Fibroblast of lung (primary cell): ENCODE measurements around the gene CRTAC1. TPM values are rescaled to one million over a fixed set of nuclear protein-coding genes. Genes with fewer than 3 reads are reported as not detected.

Experiments
- DNase-seq, 2 donors: peaks; one replicate each; pipeline versions ENCODE4 v3.0.0 to v3.0.0-alpha.2; 2010; ENCODE audit warnings: low read depth in 2 of 2
- H2AFZ ChIP-seq: 2 replicates; pipeline ENCODE4 v1.5.1; 2012; ENCODE audit warnings: low read length, control low read depth, inconsistent platforms
- H3K27ac ChIP-seq: 2 replicates; pipeline ENCODE4 v1.5.1; 2011; ENCODE audit warnings: low read length, control low read depth; ENCODE audit not compliant: insufficient read depth
- H3K27me3 ChIP-seq: 2 replicates; pipeline ENCODE4 v1.5.1; 2011; ENCODE audit warnings: mild to moderate bottlenecking, low read length; ENCODE audit not compliant: control insufficient read depth, insufficient read depth
- H3K36me3 ChIP-seq: 2 replicates; pipeline ENCODE4 v1.5.1; 2011; ENCODE audit warnings: low read length; ENCODE audit not compliant: control insufficient read depth, insufficient read depth
- H3K4me1 ChIP-seq: 2 replicates; pipeline ENCODE4 v1.5.1; 2011; ENCODE audit warnings: low read length; ENCODE audit not compliant: control insufficient read depth, insufficient read depth; ENCODE audit errors: extremely low read depth
- H3K4me2 ChIP-seq: 2 replicates; pipeline ENCODE4 v1.5.1; 2011; ENCODE audit warnings: low read length, control low read depth; ENCODE audit not compliant: insufficient read depth; ENCODE audit errors: extremely low read depth
- H3K4me3 ChIP-seq, 4 experiments: fragments of 200-600 bp in 1 of 4; sonication (generic) in 1 of 4; replicated peaks in 1 of 4; 2 replicates each; pipeline ENCODE4 v1.5.1; 2011 to 2016; ENCODE audit warnings: low read length in 4 of 4, low read depth in 3 of 4, mild to moderate bottlenecking in 3 of 4, control low read depth in 2 of 4, inconsistent platforms in 1 of 4, mixed read lengths in 1 of 4; ENCODE audit not compliant: insufficient read depth in 1 of 4; ENCODE audit errors: control extremely low read depth in 1 of 4
- H3K79me2 ChIP-seq: 2 replicates; pipeline ENCODE4 v1.5.1; 2012; ENCODE audit warnings: mild to moderate bottlenecking, low read length, inconsistent platforms; ENCODE audit not compliant: control insufficient read depth, insufficient read depth
- H3K9ac ChIP-seq: 2 replicates; pipeline ENCODE4 v1.5.1; 2011; ENCODE audit warnings: mild to moderate bottlenecking, low read length, control low read depth; ENCODE audit not compliant: insufficient read depth
- H3K9me3 ChIP-seq: 2 replicates; pipeline ENCODE4 v1.5.1; 2012; ENCODE audit warnings: low read depth, low read length; ENCODE audit not compliant: control insufficient read depth, insufficient read depth
- H4K20me1 ChIP-seq: 2 replicates; pipeline ENCODE4 v1.5.1; 2011; ENCODE audit warnings: low read length; ENCODE audit not compliant: control insufficient read depth, insufficient read depth; ENCODE audit errors: extremely low read depth
- EZH2 ChIP-seq: IDR thresholded peaks from 2 replicates; pipeline ENCODE4 v1.5.1; 2012; ENCODE audit warnings: low read length, control low read depth, mild to moderate bottlenecking; ENCODE audit errors: missing control alignments
- polyA minus RNA-seq: library from RNA; depleted of rRNA, polyadenylated mRNA; stranded (reverse); fragments of >200 nt; gene quantifications from 2 replicates; pipeline ENCODE4 v1.2.3, GENCODE V29; 2011; ENCODE audit warnings: low replicate concordance
- polyA plus RNA-seq, 2 donors: library from polyadenylated mRNA; depleted of rRNA in 1 of 2; stranded (reverse) in 1 of 2; unstranded in 1 of 2; fragments of >200 nt; gene quantifications; 2 replicates each; pipeline ENCODE4 v1.2.1, GENCODE V29; 2011 to 2012; ENCODE audit warnings: missing spikeins in 1 of 2
- total RNA-seq: library from RNA; depleted of rRNA; stranded (reverse); fragments of >200 nt; gene quantifications from 2 replicates; pipeline ENCODE4 v1.2.1, GENCODE V29; 2014
- TF ChIP-seq, protein P1 (sequence below), 2 donors: IDR thresholded peaks in 1 of 2; conservative IDR thresholded peaks in 1 of 2; 1 replicate in 1 of 2; 2 replicates in 1 of 2; pipeline ENCODE4 v1.5.1; 2011 to 2012; ENCODE audit warnings: low read length in 2 of 2, control low read depth in 1 of 2, inconsistent platforms in 1 of 2, low read depth in 1 of 2, mild to moderate bottlenecking in 1 of 2

CRTAC1 gene, protein sequence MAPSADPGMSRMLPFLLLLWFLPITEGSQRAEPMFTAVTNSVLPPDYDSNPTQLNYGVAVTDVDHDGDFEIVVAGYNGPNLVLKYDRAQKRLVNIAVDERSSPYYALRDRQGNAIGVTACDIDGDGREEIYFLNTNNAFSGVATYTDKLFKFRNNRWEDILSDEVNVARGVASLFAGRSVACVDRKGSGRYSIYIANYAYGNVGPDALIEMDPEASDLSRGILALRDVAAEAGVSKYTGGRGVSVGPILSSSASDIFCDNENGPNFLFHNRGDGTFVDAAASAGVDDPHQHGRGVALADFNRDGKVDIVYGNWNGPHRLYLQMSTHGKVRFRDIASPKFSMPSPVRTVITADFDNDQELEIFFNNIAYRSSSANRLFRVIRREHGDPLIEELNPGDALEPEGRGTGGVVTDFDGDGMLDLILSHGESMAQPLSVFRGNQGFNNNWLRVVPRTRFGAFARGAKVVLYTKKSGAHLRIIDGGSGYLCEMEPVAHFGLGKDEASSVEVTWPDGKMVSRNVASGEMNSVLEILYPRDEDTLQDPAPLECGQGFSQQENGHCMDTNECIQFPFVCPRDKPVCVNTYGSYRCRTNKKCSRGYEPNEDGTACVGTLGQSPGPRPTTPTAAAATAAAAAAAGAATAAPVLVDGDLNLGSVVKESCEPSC
- total RNA-seq: not detected in 2 replicates
- not detected in 2 replicates for polyA plus RNA-seq
- polyA plus RNA-seq (2012): not detected in 2 replicates
- not detected in 2 replicates for polyA minus RNA-seq

DNA sequence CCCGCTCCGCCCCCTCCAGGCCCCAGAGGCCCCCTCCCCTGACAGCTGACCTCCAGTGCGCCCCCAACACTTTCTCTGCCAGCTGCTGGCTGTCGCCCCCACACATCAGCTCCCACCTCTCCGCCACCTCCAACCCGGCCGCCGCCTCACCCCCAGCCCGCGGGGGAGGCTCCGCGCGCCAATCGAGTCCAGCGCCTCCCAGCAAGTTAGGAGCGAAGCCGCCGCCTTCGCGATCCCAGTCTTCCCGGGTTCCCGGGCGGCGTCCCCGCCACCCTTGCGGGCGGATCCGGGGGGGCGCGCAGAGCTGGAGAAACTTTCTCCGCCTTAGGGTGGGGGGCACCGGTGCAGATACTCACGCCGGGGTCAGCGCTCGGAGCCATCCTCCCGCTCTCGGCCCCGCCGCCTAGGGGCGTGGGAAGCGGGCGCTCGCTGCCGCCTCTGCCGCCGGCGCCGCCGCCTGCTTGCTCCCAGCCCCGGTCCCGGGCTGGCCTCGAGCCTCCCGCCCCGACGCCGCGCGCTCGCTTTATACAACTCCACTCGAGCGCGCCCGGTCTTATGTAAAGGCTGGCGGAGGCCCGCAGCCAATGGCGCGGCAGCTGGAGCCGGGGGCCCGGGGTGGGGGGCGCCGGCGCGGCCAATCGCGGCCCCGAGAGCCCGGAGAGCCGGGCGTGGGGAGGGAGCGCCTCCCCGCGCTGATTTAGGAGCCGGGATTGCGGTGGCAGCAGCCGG, at the start of gene CRTAC1:
Gene CRTAC1, minus strand, starts transcription at position 529 of the 729 bp plus-strand sequence. Its CDS starts 149 bp downstream, at position 380.
- no peak within 1 kb of the TSS for H2AFZ ChIP-seq
- peak; percentile 75 for TF ChIP-seq EZH2
- TF ChIP-seq, protein P1, sequence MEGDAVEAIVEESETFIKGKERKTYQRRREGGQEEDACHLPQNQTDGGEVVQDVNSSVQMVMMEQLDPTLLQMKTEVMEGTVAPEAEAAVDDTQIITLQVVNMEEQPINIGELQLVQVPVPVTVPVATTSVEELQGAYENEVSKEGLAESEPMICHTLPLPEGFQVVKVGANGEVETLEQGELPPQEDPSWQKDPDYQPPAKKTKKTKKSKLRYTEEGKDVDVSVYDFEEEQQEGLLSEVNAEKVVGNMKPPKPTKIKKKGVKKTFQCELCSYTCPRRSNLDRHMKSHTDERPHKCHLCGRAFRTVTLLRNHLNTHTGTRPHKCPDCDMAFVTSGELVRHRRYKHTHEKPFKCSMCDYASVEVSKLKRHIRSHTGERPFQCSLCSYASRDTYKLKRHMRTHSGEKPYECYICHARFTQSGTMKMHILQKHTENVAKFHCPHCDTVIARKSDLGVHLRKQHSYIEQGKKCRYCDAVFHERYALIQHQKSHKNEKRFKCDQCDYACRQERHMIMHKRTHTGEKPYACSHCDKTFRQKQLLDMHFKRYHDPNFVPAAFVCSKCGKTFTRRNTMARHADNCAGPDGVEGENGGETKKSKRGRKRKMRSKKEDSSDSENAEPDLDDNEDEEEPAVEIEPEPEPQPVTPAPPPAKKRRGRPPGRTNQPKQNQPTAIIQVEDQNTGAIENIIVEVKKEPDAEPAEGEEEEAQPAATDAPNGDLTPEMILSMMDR (conservative IDR thresholded peaks at IDR 0.05 in 1 of 2, IDR thresholded peaks at IDR 0.05 in 1 of 2; ENCODE audit: low read depth in 1 of 2, low read length in 2 of 2): no peak
- DNase-seq: peak; percentile 12 to 16
- no peaks in the 10 kb centered on the region for H3K9me3 ChIP-seq
- H3K4me2 ChIP-seq: no peak within 1 kb of the TSS
- no peaks in the 10 kb centered on the region for H3K79me2 ChIP-seq
- H3K4me3 ChIP-seq: no peak within 1 kb of the TSS
- no peaks in the 10 kb centered on the region for H3K36me3 ChIP-seq
- no peaks in the 10 kb centered on the region for H4K20me1 ChIP-seq
- H3K27ac ChIP-seq: no peak within 1 kb of the TSS
- H3K4me1 ChIP-seq: no peaks in the 10 kb centered on the region
- peaks cover 31% of the 10 kb centered on the region for H3K27me3 ChIP-seq
- H3K9ac ChIP-seq: no peak within 1 kb of the TSS

DNA sequence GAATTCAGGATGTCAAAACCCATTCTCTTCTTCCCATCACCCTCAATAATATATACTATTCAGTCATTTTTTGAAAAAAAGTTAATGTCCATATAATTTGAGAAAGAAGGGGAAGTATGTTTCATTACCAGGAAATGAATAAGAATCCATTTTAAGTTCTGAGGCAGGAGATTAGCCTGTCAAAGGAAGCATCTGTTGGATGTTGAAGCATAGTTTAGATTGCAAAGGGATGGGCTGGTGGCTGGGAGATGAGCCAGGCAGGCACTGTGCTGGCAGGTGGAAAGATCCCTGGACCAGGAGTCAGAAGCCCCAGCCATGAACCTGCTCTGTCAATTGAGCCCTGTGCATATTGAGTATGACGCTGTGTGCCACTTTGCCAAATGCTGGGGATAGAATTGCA, 48.4 kb upstream of the CRTAC1 start:
- DNase-seq: no peak
- no peaks in the 10 kb centered on the region for H3K27me3 ChIP-seq
- no peaks in the 10 kb centered on the region for H3K79me2 ChIP-seq

More for the DNA sequence above, 48.4 kb upstream of the CRTAC1 start:
- H3K4me1 ChIP-seq: no peaks in the 10 kb centered on the region
- no peak overlapping the region for H3K27ac ChIP-seq
- no peak overlapping the region for H3K9ac ChIP-seq
- no peak overlapping the region for H2AFZ ChIP-seq
- H3K4me2 ChIP-seq: no peak overlapping the region
- no peaks in the 10 kb centered on the region for H3K9me3 ChIP-seq
- H3K36me3 ChIP-seq: no peaks in the 10 kb centered on the region
- no peaks in the 10 kb centered on the region for H4K20me1 ChIP-seq
- H3K4me3 ChIP-seq: no peak overlapping the region
- no peak for TF ChIP-seq EZH2
- TF ChIP-seq, protein P1 (conservative IDR thresholded peaks at IDR 0.05 in 1 of 2, IDR thresholded peaks at IDR 0.05 in 1 of 2; ENCODE audit: low read depth in 1 of 2, low read length in 2 of 2): no peak
